OCI-LY1 (cell line): ENCODE measurements around the gene R3HDM1.

Experiments
- CTCF ChIP-seq: fragments of 200-600 bp; sonication (generic), shearing (Covaris generic); IDR thresholded peaks from 2 replicates; pipeline ENCODE4 v1.5.1; 2017; ENCODE audit warnings: mild to moderate bottlenecking, antibody characterized with exemption, low read length, moderate library complexity, mixed read lengths
- EZH2 ChIP-seq: fragments of 200-600 bp; sonication (generic), shearing (Covaris generic); IDR thresholded peaks from 2 replicates; pipeline ENCODE4 v1.8.0; 2017; ENCODE audit warnings: borderline replicate concordance, mixed run types, mild to moderate bottlenecking, antibody characterized with exemption, low read length, moderate library complexity, mixed read lengths

- TF ChIP-seq CTCF (no peak), EZH2 (no peak)
Observed at GRCh38 chr2:135728064-135728743, 196.9 kb downstream of the R3HDM1 start.
